Endothelial cell (in vitro differentiated cells): ENCODE measurements around the gene PDK2. TPM values are rescaled to one million over a fixed set of nuclear protein-coding genes. Genes with fewer than 3 reads are reported as not detected.

ENCODE experiments used
- DNase-seq: peaks from one replicate; pipeline ENCODE4 v3.0.0; 2021; ENCODE audit warnings: low spot score
- H3K27ac Mint-ChIP-seq: one replicate; pipeline ENCODE4 v1.8.0; 2021; ENCODE audit warnings: mixed read lengths, inconsistent platforms; ENCODE audit not compliant: unreplicated experiment
- H3K27me3 Mint-ChIP-seq: one replicate; pipeline ENCODE4 v1.8.0; 2021; ENCODE audit warnings: mild to moderate bottlenecking, moderate library complexity, mixed read lengths, inconsistent platforms; ENCODE audit not compliant: unreplicated experiment
- H3K36me3 Mint-ChIP-seq: one replicate; pipeline ENCODE4 v1.8.0; 2021; ENCODE audit warnings: mild to moderate bottlenecking, low read depth, mixed read lengths, inconsistent platforms; ENCODE audit not compliant: unreplicated experiment
- H3K4me1 Mint-ChIP-seq: one replicate; pipeline ENCODE4 v1.8.0; 2021; ENCODE audit warnings: mild to moderate bottlenecking, mixed read lengths, inconsistent platforms; ENCODE audit not compliant: unreplicated experiment
- H3K4me3 Mint-ChIP-seq: one replicate; pipeline ENCODE4 v1.8.0; 2021; ENCODE audit warnings: mild to moderate bottlenecking, mixed read lengths, inconsistent platforms; ENCODE audit not compliant: unreplicated experiment
- H3K9me3 Mint-ChIP-seq: one replicate; pipeline ENCODE4 v1.8.0; 2021; ENCODE audit warnings: mixed read lengths, inconsistent platforms; ENCODE audit not compliant: unreplicated experiment
- total RNA-seq: library from RNA; stranded (reverse); fragmentation: NEBNext Ultra II Directional; extraction: Animal tissue kit (Norgen Biotek cat#: 25700); gene quantifications from one replicate; pipeline ENCODE4 v1.2.1, GENCODE V29; 2021; ENCODE audit not compliant: unreplicated experiment
- TF ChIP-seq, protein P1 (sequence below): fragments of 200-600 bp; sonication (generic); IDR thresholded peaks from one replicate; pipeline ENCODE4 v1.5.0; 2021; ENCODE audit warnings: antibody characterized with exemption; ENCODE audit not compliant: unreplicated experiment

Gene PDK2
- total RNA-seq, 1 donor from 2014 or later, result 37.1 TPM

- TF ChIP-seq, protein P1, sequence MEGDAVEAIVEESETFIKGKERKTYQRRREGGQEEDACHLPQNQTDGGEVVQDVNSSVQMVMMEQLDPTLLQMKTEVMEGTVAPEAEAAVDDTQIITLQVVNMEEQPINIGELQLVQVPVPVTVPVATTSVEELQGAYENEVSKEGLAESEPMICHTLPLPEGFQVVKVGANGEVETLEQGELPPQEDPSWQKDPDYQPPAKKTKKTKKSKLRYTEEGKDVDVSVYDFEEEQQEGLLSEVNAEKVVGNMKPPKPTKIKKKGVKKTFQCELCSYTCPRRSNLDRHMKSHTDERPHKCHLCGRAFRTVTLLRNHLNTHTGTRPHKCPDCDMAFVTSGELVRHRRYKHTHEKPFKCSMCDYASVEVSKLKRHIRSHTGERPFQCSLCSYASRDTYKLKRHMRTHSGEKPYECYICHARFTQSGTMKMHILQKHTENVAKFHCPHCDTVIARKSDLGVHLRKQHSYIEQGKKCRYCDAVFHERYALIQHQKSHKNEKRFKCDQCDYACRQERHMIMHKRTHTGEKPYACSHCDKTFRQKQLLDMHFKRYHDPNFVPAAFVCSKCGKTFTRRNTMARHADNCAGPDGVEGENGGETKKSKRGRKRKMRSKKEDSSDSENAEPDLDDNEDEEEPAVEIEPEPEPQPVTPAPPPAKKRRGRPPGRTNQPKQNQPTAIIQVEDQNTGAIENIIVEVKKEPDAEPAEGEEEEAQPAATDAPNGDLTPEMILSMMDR, result no peak
- Mint-ChIP-seq H3K27me3 (peaks cover 13% of the 10 kb centered on the region), H3K9me3 (no peaks in the 10 kb centered on the region), H3K4me3 (no peak overlapping the region), H3K27ac (no peak overlapping the region), H3K4me1 (peaks cover 2% of the 10 kb centered on the region), H3K36me3 (peaks cover 29% of the 10 kb centered on the region)
- DNase-seq, result no peak
Measured at GRCh38 chr17:50110591-50111349, 15.6 kb downstream of the PDK2 start.

DNA sequence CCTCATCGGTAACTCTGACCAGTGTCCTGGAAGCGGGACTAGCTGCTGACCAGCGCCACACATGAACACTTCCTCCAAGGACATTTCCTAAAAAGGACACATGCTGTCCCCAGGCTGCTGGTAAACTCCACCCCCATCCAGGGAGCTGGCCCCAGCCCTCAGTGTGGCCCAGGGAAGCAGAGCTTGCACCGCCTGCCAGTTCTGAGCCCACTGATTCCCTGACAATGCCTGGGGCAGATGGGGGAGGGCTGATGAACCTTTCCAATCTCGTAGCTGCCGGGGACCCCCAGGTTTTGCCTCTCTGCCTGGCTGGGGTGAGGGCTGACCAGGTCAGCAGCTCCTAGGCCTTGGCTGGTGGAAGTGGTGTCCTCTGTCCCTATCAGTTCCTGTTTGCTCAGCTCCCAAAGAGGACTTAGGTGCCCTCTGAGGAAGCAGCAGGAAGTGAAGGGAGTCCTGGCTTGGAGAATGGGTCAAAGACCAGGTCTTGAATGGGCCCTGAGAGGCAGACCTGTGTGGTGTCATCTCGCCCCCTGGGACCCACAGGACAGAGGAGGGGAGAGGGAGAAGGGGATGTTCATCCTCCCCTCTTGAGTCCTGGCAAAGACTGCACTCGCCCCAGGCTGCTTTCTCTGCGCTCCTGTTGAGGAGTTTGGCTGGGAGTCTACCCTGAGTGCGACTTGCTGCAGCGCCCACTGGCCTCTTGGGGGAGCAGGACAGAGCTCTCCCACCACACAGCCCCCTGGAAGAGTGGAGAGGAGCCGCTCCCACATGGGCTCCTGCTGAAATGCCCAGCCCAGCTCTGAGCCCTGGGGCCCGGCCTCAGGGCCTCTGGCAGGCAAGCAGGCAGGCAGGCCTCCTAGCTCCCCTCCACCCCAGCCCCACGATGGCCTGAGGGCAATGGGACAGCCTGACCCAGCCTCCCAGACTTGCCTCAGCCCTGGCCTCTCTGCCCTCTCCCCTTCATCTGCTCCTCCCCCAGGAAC, 16.8 kb downstream of the PDK2 start:
- H3K27ac Mint-ChIP-seq, result peak overlapping the region; percentile 13
- no peak for DNase-seq
- H3K9me3 Mint-ChIP-seq, result no peaks in the 10 kb centered on the region
- H3K36me3 Mint-ChIP-seq, result peaks cover 25% of the 10 kb centered on the region
- TF ChIP-seq, protein P1, result no peak
- H3K27me3 Mint-ChIP-seq, result peaks cover 16% of the 10 kb centered on the region
- H3K4me3 Mint-ChIP-seq, result no peak overlapping the region
- H3K4me1 Mint-ChIP-seq, result peaks cover 5% of the 10 kb centered on the region

- Mint-ChIP-seq H3K4me3 (no peak overlapping the region), H3K4me1 (peaks cover 5% of the 10 kb centered on the region), H3K27ac (no peak overlapping the region), H3K27me3 (peaks cover 17% of the 10 kb centered on the region), H3K9me3 (no peaks in the 10 kb centered on the region), H3K36me3 (peaks cover 18% of the 10 kb centered on the region)
- TF ChIP-seq, protein P1, result no peak
- DNase-seq, result no peak
Measured at GRCh38 chr17:50112694-50113093, 17.5 kb downstream of the PDK2 start.

DNA sequence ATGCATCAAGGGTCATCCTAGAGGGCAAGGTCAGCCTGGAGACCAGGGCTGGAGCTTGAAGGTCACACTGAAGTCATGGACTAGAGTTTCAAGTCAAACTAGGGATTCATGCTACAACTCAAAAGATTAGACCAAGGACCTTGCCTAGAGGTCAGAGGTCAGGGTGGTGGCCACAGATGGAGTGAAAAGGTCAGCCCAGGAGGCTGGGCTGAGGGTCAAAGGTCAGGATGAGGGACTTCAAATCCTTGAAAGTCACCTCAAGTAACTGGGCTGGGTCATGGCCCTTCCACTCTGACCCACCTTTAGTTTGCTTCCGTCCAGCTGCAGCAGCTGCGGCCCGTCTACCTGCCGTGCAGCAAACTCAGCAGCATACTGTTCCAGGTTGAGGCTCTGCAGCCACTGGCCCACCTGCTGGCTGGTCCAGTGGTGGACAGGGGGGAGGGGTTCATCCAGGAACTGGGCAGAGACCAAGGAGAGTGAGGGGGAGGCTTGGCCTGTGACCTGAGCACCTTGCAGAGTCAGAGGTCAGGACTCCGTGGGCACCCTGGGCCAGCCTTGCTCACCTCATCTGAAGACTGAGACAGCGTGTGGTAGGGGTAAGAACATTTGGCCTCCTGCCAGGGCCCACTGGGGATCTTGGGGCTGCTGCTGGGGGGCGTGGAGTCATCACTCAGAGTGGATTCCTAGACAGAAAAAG, 18.6 kb downstream of the PDK2 start:
- Mint-ChIP-seq H3K36me3 (peaks cover 19% of the 10 kb centered on the region), H3K9me3 (no peaks in the 10 kb centered on the region), H3K4me3 (peak overlapping the region; percentile 21), H3K4me1 (peaks cover 5% of the 10 kb centered on the region), H3K27ac (no peak overlapping the region), H3K27me3 (peaks cover 17% of the 10 kb centered on the region)
- no peak for DNase-seq
- TF ChIP-seq, protein P1, result no peak
